GM18867 (cell line): ENCODE measurements around the gene RAB3A.

Experiments
- ATAC-seq: cut with Tn5 transposase; IDR thresholded peaks from one replicate; pipeline ENCODE4 v1.9.1; 2021; ENCODE audit warnings: mild to moderate bottlenecking, moderate library complexity; ENCODE audit not compliant: unreplicated experiment

RAB3A gene

DNA sequence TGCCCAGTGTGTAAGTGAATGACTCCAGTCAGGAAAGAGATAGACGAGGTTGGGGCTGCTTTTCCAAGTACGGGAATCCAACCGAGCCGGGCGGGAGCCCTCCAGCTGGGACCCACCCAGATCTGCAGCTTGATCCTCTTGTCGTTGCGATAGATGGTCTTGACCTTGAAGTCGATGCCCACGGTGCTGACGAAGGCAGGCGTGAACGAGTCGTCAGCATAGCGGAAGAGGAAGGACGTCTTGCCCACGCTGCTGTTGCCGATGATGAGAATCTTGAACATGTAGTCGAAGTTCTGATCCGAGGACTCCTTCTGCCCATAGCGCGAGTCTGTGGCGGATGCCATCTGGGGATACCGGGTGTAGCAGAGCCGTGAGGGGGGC, 1.5 kb downstream of the RAB3A start:
- no peak for ATAC-seq

DNA sequence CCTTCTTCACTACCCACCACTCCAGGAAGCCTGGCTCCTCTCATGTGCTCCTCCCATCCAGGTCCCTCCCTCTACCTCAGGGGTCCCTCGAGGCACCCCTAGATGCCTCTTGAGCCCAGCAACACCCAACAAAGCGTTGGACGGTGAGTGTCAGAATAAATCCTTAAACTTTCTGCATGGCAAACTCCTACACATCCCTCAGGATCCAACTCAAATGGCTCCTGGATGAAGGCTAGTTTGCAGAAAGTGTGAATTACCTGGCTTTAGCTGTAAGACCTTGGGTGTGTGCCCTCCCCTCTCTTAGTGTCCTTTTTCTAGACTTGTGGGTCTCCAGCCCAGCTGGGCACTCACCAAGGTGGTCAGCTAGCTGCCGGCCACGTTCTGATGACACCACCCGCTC, 5.5 kb downstream of the RAB3A start:
- ATAC-seq, result no peak

DNA sequence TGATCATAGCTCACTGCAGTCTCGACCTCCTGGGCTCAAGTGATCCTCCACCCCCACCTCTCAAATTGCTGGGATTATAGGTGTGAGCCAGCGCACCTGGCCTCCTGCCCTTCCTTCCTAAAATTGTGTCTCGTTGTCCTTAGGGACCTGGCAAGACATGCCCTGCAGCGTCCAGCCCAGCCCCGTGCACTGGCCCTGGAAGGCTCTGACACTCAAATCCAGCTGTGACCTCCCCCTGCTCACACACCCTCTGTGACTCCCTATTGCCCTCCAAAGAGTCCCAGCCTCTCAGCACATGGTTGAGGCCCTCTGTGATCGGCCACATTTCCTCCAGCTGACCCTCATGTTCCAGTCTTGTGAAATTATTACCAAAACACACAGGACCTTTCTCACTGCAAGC, 5.9 kb downstream of the RAB3A start:
- ATAC-seq, result no peak

DNA sequence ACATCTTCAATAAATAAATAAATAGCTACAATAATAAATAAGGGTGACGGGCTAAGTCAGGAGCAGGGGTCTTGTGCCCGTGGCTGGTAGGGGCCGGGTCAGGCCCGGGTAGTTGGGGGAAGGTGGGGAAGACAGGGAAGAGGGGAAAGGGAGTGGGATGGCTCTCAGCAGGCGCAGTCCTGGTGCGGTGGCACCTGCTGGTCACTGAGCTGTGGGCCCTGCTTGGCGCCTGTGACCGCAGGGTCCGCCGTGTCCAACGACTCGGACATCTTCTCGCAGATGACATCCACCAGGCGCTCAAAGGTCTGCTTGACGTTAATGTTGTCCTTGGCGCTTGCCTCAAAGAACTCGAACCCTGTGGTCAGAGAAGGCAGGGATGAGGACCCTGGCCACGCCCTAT, 6.5 kb downstream of the RAB3A start:
- no peak for ATAC-seq

DNA sequence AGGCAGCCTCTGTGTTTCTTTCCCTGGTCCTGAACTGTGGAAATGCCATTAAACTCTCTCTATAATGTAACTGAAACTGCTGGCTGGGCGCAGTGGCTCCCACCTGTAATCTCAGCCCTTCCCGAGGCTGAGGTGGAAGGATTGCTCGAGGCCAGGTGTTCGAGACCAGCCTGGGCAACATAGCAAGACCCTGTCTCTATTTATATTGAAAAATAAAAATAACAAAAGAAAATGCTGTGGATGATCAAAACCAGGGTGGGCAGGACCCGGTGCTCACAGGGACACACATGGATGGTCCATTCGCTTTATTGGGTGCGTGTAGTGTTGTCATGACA, 7.4 kb downstream of the RAB3A start:
- ATAC-seq, result no peak

DNA sequence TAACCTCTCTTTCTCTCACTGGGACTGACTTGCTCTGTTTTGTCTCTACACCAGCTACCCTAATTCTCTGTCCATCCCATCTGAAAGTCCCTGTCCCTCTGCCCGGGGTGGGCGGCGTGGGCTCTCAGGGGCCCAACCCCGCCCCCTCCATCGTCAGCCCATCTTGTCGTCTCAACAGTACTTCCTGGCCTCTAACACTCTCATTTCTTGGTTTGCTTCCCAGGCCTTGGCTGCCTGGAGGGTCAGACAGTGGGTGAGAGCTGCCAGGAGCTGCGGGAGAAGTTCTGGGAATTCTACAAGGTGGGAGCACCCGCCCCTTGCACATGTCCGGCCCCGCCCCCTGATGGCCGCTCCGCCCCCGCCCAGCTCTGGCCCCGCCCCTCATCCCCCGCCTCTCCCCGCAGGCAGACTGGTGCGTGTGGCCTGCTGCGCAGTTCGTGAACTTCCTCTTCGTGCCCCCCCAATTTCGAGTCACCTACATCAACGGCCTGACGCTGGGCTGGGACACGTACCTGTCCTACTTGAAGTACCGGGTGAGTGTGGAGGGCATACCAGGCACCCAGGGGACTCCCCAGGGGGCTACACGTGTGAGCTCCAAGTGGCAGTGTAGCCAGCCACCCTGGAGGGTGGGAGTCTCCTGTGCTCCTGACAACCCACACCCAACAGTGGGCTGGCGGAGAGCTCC, 9.1 kb downstream of the RAB3A start:
- no peak for ATAC-seq

DNA sequence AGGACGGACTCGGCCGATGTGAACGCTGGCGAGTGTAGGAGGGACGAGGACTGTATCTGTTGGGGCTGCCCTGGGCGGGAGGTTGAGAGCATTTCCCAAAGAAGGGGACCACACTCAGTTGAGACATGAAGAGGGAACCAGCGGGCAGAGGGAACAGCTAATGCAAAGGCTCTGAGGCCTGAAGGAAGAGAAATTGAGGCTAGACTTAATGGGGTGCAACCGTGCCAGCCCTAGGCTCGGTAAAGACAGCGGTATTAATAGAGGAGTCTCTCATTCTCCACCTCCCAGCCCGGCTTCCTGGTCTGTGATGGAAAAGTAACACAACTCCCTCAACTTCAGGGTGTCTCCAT, 9.7 kb downstream of the RAB3A start:
- ATAC-seq, result no peak

DNA sequence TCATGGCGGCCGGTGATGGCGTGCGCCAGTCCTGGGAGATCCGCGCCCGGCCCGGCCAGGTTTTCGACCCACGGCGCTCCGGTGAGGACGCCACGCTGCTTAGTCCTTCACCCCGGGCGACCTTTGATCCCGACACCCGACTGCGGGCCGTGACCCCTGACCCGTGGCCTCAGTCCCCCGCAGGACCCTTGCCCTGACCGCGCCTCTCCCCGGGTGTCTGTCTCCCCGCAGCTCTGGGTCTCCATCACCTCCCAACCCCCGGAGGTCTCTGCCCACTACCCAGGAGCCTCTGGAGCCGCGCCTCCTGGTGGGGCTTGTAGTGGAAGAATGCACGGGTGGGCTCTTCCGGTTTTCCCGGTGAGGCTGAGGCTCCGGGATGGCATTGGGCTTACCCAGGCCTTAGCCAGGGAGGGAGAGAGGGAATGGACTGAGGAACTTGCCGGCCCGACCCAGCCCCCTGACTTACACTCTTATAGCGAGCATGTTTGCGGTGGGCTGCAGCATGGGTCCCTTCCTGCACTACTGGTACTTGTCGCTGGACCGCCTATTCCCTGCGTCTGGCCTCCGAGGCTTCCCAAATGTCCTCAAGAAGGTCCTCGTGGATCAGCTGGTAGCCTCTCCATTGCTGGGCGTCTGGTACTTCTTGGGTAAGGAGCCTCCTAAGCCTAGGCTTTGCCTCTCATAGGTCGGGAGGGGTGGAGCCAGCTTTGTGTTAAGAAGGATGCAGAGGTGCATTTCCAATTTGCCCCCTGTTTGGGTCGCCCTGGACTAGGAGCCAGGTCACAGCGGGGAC, 10.3 kb downstream of the RAB3A start:
- no peak for ATAC-seq

DNA sequence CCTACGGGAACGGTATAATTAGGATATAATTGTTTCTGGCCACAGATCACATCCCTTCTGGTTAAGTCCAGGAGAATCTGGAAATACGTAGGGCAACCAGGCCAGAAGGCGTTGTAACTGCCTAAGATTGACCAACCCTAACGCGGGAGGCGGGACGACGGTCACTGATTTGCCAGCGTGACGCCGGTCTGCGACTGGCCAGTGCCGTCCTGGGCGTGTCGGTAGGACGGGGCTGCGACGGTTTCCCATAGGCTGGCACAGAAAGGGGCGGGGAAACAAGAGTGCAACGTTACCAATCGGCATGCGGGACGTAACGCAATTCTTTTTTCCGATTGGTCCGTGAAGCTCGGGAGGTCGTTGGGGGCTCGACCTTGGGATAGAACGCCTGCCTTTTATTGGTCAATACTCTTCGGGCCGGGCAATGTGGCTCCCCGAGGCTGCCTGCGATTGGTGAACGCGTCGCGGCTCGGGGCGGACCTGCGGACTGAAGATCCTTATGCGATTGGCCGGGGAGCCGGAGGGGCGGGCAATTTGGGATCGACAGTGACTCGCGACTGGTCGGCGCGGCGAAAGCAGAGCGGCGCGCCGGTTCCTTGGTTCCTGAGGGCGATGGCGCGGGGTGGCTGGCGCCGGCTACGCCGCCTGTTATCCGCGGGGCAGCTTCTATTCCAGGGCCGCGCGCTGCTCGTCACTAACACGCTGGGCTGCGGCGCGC, 11.0 kb downstream of the RAB3A start, which contains the start of gene MPV17L2:
Gene MPV17L2 (plus strand): TSS at position 546 of the 715 bp plus-strand sequence. CDS start 64 bp downstream, at position 610.
- peak; percentile 85 for ATAC-seq

DNA sequence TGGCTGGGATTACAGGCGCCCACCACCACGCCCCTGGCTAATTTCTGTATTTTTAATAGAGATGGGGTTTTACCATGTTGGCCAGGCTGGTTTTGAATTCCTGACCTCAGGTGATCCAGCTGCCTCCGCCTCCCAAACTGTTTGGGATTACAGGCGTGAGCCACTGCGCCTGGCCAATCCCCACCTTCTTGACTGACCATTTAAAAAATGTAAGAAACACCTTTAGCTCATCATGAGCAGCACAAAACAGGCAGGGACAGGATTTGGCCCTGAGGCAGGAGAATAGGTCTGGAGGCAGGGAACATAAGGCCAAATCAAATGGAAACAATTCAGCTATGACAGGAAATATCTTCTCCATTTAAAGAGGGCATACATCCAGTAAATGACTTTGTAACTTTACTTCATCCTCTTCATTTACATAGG, 12.2 kb downstream of the RAB3A start:
- no peak for ATAC-seq

DNA sequence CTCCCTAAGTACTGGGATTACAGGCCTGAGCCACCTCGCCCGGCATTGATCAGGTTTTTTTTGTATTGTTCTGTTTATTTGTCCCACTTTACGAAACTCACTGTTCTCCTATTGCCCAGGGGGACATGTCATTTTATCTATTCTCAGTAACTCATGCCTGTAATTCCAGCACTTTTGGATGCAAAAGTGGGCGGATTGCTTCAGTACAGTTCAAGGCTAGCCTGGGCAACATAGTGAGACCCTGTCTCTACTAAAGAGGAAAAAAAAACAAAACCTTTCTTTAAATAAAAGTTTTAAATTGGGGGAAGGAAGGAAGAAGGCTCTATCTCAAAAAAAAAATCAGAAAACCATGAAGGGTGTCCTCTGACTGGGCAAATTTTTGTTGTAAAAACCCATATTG, 13.6 kb downstream of the RAB3A start:
- ATAC-seq, result no peak

DNA sequence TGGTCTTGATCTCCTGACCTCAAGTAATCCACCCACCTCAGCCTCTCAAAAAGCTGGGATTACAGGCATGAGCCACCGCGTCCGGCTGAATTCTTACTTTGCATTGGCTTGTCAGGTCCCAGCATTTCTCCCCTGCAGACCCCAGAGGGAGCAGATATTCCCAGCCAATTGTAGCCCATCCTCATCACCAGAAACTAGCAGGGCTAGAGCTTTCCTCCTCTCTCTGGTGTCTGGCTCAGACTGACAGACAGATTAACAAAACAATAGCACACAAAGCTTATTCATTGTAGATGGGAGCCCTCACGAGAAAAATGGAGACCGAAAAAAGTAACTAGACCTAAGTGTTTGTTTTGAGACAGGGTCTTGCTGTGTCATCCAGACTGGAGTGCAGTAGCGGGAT, 18.3 kb downstream of the RAB3A start:
- no peak for ATAC-seq

DNA sequence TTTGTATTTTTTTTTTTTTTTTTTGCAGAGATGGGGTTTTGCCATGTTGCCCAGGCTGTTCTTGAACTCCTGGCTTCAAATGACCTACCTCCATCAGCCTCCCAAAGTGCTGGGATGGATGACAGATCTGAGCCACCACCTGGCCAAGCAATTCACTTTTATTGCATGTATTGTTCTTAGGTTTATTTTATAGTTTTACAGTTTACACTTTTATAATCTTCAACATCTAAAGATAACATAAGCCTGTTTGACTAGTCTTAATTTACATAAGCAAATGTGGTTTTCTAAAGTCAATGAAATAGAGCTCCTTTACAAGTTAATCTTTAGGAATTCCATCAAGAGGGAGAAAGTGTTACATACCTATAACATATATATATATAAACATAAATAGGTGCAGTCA, 20.3 kb downstream of the RAB3A start:
- ATAC-seq, result no peak

DNA sequence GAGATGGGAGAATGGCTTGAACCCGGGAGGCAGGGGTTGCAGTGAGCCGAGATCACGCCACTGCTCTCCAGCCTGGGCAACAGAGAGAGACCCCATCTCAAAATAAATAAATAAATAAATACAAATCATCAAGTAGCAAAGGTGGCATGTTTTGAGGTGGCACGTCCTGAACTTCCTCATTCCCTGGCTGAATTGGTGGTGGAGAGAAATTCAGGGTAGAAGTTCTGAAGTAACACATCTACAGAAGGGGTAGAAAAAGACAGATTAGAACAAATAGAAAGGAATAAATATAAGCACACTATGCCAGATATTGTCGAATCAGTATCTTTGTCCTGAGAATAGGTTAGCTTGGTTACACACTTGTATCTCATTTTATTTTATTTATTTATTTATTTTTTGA, 23.9 kb downstream of the RAB3A start:
- no peak for ATAC-seq

DNA sequence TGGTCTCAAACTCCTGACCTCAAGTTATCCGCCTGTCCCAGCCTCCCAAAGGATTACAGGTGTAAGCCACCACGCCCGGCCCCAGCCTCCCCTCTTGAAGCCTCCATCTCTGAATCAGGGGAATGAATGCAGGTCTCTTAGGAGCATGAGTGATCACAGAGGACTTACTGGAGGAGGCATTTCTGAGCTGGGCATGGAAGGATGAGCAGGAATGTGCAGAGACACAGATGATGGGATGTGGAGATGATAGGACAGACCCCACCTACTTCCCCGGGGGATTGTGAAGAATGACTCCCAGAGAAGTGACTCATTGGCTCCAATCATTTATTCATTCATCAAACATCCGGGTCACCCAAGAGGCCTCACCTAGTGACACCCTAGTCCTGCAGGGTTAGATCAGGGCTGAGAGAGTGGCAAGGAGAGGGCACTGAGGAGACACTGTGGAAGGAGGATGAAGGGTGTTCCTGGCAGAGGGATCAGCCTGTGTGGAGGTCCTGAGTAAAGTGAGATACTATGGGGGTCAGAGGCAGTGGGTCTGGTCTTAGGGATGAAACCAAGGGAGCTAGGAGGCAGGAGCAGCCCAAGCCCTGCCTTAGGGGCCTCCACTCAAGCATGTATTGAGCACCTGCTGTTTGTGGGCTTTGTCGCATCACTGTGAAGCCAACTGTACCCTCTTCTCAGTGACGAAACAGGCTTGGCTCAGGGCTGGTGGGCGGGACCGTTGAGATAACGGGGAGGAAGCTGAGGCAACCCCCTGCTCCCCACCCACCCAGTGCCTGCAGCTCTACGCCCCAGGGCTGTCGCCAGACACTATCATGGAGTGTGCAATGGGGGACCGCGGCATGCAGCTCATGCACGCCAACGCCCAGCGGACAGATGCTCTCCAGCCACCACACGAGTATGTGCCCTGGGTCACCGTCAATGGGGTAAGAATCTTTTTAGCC, 27.2 kb downstream of the RAB3A start:
- no peak for ATAC-seq

DNA sequence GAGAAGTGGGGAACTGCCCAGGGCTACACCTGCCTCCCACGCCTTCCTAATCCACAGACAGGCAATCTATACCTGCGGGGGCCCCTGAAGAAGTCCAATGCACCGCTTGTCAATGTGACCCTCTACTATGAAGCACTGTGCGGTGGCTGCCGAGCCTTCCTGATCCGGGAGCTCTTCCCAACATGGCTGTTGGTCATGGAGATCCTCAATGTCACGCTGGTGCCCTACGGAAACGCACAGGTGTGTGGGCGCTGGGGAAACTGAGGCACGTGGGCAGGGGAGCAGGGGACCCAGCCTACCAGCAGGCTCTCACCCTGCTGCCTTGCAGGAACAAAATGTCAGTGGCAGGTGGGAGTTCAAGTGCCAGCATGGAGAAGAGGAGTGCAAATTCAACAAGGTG, 28.9 kb downstream of the RAB3A start:
- no peak for ATAC-seq

DNA sequence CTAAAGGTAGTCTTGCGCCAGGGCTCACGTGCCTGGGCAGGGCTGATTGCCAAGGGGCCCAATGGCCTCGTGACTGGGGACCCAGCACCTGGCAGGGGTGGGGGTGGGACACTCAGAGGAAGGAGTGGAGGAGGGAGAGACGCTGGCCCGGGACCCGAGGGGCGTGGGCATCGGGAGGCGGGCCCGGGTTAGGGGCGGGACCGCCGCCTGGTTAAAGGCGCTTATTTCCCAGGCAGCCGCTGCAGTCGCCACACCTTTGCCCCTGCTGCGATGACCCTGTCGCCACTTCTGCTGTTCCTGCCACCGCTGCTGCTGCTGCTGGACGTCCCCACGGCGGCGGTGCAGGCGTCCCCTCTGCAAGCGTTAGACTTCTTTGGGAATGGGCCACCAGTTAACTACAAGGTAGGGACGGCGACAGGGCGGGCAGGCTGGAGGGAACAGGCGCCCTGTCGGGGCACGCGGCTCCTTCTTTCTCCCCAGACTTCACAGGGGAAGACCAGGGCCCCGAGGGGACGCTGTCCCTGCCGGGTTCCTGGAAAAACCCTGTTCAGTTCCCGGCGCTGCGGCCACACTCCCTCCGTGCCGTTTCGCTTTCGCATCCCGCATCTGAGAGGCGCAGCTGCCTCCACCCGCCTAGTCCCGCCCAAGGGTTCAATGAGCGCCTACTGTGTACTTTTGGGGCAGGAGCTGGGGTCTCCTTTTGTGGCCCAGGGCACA, 30.1 kb downstream of the RAB3A start, which contains the start of gene IFI30:
Gene IFI30 (plus strand): TSS at position 242 of the 717 bp plus-strand sequence. CDS start 29 bp downstream, at position 271.
- peak; percentile 44 for ATAC-seq

DNA sequence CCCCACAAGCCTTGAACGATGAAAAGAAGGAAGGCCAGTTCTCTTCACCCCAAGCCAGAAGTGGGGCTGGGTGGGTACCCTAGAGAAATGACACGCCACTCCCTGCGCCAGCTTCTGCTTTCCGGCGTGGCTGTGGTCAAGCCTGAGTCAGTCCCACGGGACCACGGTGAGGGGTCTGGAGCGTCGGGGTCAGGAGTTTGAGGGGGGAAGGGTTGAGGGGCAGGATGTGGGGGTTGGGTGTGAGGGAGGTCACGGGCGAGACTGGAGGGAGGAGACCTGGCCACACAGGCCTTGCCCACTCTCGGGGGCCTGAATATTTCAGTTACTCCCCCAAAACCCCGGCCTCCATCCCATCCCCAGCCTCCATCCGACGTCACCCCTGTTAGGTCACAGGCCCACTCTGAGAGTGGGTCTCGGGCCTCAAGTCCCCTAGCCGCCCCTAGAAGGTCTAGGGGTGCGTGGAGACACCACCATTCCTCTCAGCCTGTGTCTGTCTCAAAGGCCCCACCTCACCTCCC, 30.7 kb downstream of the RAB3A start:
- ATAC-seq, result no peak

DNA sequence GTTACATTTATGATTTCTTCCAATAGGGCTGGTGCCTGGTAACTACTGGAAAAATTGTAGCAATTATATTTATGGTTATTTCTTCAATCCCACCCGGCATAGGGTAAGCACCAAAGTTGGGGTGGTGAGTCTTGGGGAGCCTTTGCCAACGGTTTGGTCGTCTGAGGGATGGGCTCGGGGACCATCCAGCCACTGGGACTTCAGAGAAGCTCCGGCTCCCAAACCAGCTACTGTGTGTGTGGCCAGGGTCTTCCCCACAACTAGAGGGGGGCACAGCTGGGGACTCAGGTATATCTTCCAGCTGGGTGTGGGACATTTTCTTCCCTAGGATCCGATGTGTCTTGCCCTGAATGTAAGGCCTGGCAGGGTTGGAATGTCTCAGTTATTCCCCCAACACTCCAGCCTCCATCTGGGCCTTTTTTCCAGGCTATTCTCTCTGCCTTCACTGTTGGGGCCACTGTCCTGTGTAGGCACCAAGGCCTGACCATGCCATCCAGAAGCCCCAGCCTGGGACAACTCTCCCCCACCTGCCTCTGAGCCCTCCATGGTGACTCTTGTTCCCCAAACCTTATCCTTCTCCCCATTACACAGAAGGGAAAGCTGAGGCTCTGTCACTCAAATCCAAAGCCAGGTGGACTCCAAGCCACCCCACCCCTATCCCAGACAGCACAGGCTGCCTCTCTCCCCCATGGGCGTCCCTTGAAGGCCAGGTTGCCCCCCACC, 31.4 kb downstream of the RAB3A start:
- ATAC-seq, result no peak
